ENCODE results near the gene TRIM2. TPM values are rescaled to one million over a fixed set of nuclear protein-coding genes. Genes with fewer than 3 reads are reported as not detected.

The TRIM2 gene
- total RNA-seq, 3 donors from 2014 or later, result 0.34 to 0.94 (median 0.49) TPM

DNA sequence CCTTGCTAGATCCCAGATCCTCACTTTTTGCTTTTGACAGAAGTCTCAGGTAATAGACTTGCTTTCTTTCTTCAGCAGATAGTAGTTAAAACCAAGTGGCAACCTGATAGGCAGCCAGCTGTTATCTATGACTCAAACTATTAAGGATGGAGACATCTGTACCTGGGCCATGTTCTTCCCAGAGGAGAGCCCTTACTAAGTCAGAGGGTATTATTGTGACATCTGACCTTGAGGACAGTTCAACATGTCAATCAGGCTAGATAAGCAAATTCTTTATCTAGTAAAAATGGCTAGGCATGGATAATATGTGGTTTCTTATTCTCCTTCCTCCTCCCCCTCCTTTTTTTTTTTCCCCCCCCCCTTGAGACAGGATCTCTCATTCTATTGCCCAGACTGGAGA, 39.2 kb downstream of the TRIM2 start:
- H3K36me3 Mint-ChIP-seq (ENCODE audit: insufficient read depth), result no peaks in the 10 kb centered on the region
- no peaks in the 10 kb centered on the region for H3K27me3 Mint-ChIP-seq (ENCODE audit: low read depth)
- DNase-seq, result no peak
- no peaks in the 10 kb centered on the region for H3K9me3 Mint-ChIP-seq
- H3K4me3 Mint-ChIP-seq, result no peak overlapping the region
- peaks cover 5% of the 10 kb centered on the region for H3K4me1 Mint-ChIP-seq (ENCODE audit: low read depth)
- ATAC-seq, result no peak

DNA sequence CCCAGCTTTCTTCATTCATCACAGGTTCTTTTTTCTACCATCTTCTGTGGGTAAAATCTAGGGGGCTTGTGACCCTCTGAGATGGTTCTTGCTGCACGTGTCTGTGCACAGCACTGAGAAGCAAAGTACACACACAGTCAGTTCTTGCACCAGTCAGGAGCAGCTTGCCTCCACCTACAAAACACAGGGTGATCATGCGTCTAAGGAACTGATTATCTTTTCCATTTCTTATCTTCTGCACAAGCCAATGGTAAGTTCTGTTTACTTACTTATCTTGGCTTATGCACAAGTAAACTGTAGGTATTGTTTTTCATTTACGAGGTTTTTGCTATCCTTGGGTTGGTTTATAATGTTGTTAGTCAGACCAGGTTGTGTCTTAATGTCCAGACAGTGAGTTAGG, 40.7 kb downstream of the TRIM2 start:
- Mint-ChIP-seq H3K9me3 (no peaks in the 10 kb centered on the region), H3K4me3 (no peak overlapping the region), H3K4me1 (ENCODE audit: low read depth) (peaks cover 15% of the 10 kb centered on the region), H3K27me3 (ENCODE audit: low read depth) (no peaks in the 10 kb centered on the region), H3K36me3 (ENCODE audit: insufficient read depth) (no peaks in the 10 kb centered on the region)
- DNase-seq (no peak), ATAC-seq (no peak)

GRCh38 chr4:153245775-153246174, 41.5 kb downstream of the TRIM2 start:
- no peak for ATAC-seq
- Mint-ChIP-seq H3K4me3 (no peak overlapping the region), H3K36me3 (ENCODE audit: insufficient read depth) (no peaks in the 10 kb centered on the region), H3K4me1 (ENCODE audit: low read depth) (peaks cover 15% of the 10 kb centered on the region), H3K9me3 (no peaks in the 10 kb centered on the region), H3K27me3 (ENCODE audit: low read depth) (no peaks in the 10 kb centered on the region)
- no peak for DNase-seq

- no peak for DNase-seq
- no peak overlapping the region for H3K4me3 Mint-ChIP-seq
- no peak for ATAC-seq
- H3K36me3 Mint-ChIP-seq (ENCODE audit: insufficient read depth), result no peaks in the 10 kb centered on the region
- peaks cover 15% of the 10 kb centered on the region for H3K4me1 Mint-ChIP-seq (ENCODE audit: low read depth)
- no peaks in the 10 kb centered on the region for H3K9me3 Mint-ChIP-seq
- no peaks in the 10 kb centered on the region for H3K27me3 Mint-ChIP-seq (ENCODE audit: low read depth)
Measured at GRCh38 chr4:153246446-153247115, 42.3 kb downstream of the TRIM2 start.

GRCh38 chr4:153247116-153247490, 42.9 kb downstream of the TRIM2 start:
- ATAC-seq (no peak), DNase-seq (no peak)
- Mint-ChIP-seq H3K4me1 (ENCODE audit: low read depth) (peaks cover 17% of the 10 kb centered on the region), H3K36me3 (ENCODE audit: insufficient read depth) (no peaks in the 10 kb centered on the region), H3K9me3 (no peaks in the 10 kb centered on the region), H3K4me3 (no peak overlapping the region), H3K27me3 (ENCODE audit: low read depth) (no peaks in the 10 kb centered on the region)

GRCh38 chr4:153248641-153249198, 44.5 kb downstream of the TRIM2 start:
- no peaks in the 10 kb centered on the region for H3K36me3 Mint-ChIP-seq (ENCODE audit: insufficient read depth)
- H3K9me3 Mint-ChIP-seq, result no peaks in the 10 kb centered on the region
- peak overlapping the region; percentile 87 for H3K4me3 Mint-ChIP-seq
- ATAC-seq (peak; percentile 7 to 30), DNase-seq (no peak)
- H3K4me1 Mint-ChIP-seq (ENCODE audit: low read depth), result peaks cover 19% of the 10 kb centered on the region
- H3K27me3 Mint-ChIP-seq (ENCODE audit: low read depth), result no peaks in the 10 kb centered on the region

DNA sequence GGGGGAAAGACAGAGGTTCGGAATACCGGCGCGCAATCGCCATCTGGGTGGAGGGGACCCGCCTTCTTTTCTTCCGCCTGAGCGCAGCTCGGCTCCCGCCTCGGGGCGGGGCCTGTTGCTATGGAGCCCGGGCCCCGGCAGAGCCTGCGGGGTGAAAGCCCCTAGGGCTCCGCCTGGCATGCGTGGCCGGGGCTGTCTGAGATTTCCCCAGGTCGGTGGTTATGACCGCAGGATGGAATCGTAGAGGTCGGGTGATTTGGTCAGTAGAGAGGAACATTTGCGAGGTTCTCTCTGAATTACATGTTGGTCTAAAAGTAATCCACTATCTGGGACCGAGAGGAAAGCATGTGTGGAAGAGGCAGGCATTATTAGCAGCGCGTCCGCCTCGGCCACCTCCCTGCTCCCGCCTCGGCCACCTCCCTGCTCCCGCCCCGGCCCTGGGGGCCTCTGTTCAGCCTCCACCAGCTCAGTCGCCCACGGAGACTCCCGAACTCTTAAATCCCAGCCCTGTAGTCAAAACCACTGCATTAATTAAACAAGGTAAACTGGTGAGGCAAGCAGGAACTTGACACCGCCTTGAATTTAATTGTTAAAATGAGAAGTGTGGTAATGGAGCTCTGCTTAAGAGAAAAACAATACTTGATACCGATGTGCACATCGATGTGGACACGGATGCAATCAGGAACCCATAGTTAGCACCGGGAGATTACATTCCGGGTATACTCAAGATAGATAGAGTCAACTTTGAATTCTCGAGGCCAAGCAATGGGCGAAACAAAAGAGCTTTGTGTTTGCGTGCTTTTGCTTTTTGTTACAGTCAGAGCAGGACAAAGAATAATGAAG, 45.2 kb downstream of the TRIM2 start:
- peaks cover 19% of the 10 kb centered on the region for H3K4me1 Mint-ChIP-seq (ENCODE audit: low read depth)
- H3K4me3 Mint-ChIP-seq, result peak overlapping the region; percentile 87
- H3K27me3 Mint-ChIP-seq (ENCODE audit: low read depth), result no peaks in the 10 kb centered on the region
- ATAC-seq (peak; percentile 99), DNase-seq (peak; percentile 83)
- H3K9me3 Mint-ChIP-seq, result no peaks in the 10 kb centered on the region
- no peaks in the 10 kb centered on the region for H3K36me3 Mint-ChIP-seq (ENCODE audit: insufficient read depth)

- Mint-ChIP-seq H3K4me1 (ENCODE audit: low read depth) (peaks cover 19% of the 10 kb centered on the region), H3K9me3 (no peaks in the 10 kb centered on the region), H3K4me3 (no peak overlapping the region), H3K27me3 (ENCODE audit: low read depth) (peaks cover 6% of the 10 kb centered on the region), H3K36me3 (ENCODE audit: insufficient read depth) (no peaks in the 10 kb centered on the region)
- ATAC-seq (no peak), DNase-seq (no peak)
Measured at GRCh38 chr4:153252122-153252521, 47.9 kb downstream of the TRIM2 start.

- Mint-ChIP-seq H3K4me3 (no peak overlapping the region), H3K4me1 (ENCODE audit: low read depth) (peaks cover 4% of the 10 kb centered on the region), H3K9me3 (no peaks in the 10 kb centered on the region), H3K27me3 (ENCODE audit: low read depth) (peaks cover 6% of the 10 kb centered on the region), H3K36me3 (ENCODE audit: insufficient read depth) (no peaks in the 10 kb centered on the region)
- DNase-seq (no peak), ATAC-seq (no peak)
Measured at GRCh38 chr4:153255233-153255632, 51.0 kb downstream of the TRIM2 start.

- peaks cover 7% of the 10 kb centered on the region for H3K9me3 Mint-ChIP-seq
- peaks cover under 1% of the 10 kb centered on the region for H3K4me1 Mint-ChIP-seq (ENCODE audit: low read depth)
- no peak overlapping the region for H3K4me3 Mint-ChIP-seq
- H3K36me3 Mint-ChIP-seq (ENCODE audit: insufficient read depth), result no peaks in the 10 kb centered on the region
- DNase-seq (peak; percentile 15), ATAC-seq (peak; percentile 69 to 74)
- H3K27me3 Mint-ChIP-seq (ENCODE audit: low read depth), result peaks cover 8% of the 10 kb centered on the region
Measured at GRCh38 chr4:153257151-153257620, 52.9 kb downstream of the TRIM2 start.

GRCh38 chr4:153257991-153258390, 53.7 kb downstream of the TRIM2 start:
- Mint-ChIP-seq H3K4me3 (no peak overlapping the region), H3K36me3 (ENCODE audit: insufficient read depth) (no peaks in the 10 kb centered on the region), H3K4me1 (ENCODE audit: low read depth) (no peaks in the 10 kb centered on the region), H3K9me3 (peaks cover 7% of the 10 kb centered on the region), H3K27me3 (ENCODE audit: low read depth) (peaks cover 8% of the 10 kb centered on the region)
- DNase-seq, result no peak
- ATAC-seq, result no peak

GRCh38 chr4:153258750-153259149, 54.5 kb downstream of the TRIM2 start:
- ATAC-seq, result no peak
- Mint-ChIP-seq H3K27me3 (ENCODE audit: low read depth) (peaks cover 8% of the 10 kb centered on the region), H3K36me3 (ENCODE audit: insufficient read depth) (no peaks in the 10 kb centered on the region), H3K4me3 (no peak overlapping the region), H3K9me3 (peaks cover 7% of the 10 kb centered on the region), H3K4me1 (ENCODE audit: low read depth) (no peaks in the 10 kb centered on the region)
- no peak for DNase-seq

GRCh38 chr4:153259661-153260060, 55.4 kb downstream of the TRIM2 start:
- no peaks in the 10 kb centered on the region for H3K36me3 Mint-ChIP-seq (ENCODE audit: insufficient read depth)
- no peak for ATAC-seq
- no peak overlapping the region for H3K4me3 Mint-ChIP-seq
- DNase-seq, result no peak
- peaks cover 8% of the 10 kb centered on the region for H3K27me3 Mint-ChIP-seq (ENCODE audit: low read depth)
- peaks cover 7% of the 10 kb centered on the region for H3K9me3 Mint-ChIP-seq
- H3K4me1 Mint-ChIP-seq (ENCODE audit: low read depth), result no peaks in the 10 kb centered on the region

DNA sequence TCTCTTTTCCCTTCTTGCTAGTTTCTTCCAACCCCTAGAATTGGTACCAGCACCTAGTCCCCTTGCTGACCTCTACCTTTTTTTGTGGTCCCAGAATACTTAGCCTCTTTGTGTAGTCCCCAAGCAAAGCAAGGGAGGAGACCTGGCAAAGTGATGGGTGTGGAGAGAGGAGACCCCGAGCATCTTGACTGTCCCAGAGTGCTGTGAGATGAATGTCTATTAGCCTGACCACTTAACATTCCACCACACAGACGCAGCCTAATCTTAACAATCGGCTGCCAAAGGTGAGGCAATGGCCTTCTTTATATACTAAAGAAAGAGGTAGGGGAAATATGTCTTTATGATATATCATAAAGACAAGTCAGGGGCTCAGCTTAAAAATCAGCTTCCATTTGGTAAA, 55.9 kb downstream of the TRIM2 start:
- Mint-ChIP-seq H3K36me3 (ENCODE audit: insufficient read depth) (no peaks in the 10 kb centered on the region), H3K4me1 (ENCODE audit: low read depth) (no peaks in the 10 kb centered on the region), H3K27me3 (ENCODE audit: low read depth) (peaks cover 4% of the 10 kb centered on the region), H3K4me3 (no peak overlapping the region), H3K9me3 (peaks cover 7% of the 10 kb centered on the region)
- DNase-seq, result no peak
- ATAC-seq, result no peak
